Amniotic stem cell (primary cell): ENCODE data around the gene ALPG.

Source experiments
- DNase-seq: peaks from one replicate; lab custom pipeline; 2025; lab: John Stamatoyannopoulos, UW

The ALPG gene

GRCh38 chr2:232458661-232459418 is 52.2 kb downstream of the ALPG start:
- DNase-seq: no peak

- DNase-seq: no peak
These were observed 52.9 kb downstream of the ALPG start for GRCh38 chr2:232459419-232460035.

DNA sequence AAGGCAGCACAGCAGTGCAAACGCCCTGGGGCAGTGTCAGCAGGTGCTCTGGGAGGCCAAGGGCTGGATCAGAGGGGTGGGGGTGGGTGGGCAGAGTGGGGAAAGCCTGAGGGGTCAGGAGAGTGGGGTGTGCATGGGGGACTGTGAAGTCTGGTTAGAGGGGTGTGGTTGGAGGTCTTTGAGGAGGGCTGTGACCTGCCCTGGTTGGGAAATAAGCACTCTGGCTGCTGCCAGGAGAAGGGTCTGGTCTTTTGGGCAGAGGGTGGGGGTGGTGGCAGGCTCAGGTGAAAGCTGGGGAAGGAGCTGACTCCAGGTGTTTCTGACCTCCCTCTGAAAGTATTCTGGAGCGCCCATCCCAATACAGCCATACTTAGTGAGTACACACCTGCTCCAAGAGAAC is 53.5 kb downstream of the ALPG start:
- DNase-seq: no peak
